ENCODE measurements around the gene UBFD1.
A peak's percentile ranks its signal among the peaks of the same experiment; 100 is the strongest.
"Not testable (repeated sequence)": the region's sequence is repeated elsewhere in the genome, so short reads cannot be mapped to it uniquely, and the experiment has no call there.

UBFD1 gene, protein sequence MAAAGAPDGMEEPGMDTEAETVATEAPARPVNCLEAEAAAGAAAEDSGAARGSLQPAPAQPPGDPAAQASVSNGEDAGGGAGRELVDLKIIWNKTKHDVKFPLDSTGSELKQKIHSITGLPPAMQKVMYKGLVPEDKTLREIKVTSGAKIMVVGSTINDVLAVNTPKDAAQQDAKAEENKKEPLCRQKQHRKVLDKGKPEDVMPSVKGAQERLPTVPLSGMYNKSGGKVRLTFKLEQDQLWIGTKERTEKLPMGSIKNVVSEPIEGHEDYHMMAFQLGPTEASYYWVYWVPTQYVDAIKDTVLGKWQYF

DNA sequence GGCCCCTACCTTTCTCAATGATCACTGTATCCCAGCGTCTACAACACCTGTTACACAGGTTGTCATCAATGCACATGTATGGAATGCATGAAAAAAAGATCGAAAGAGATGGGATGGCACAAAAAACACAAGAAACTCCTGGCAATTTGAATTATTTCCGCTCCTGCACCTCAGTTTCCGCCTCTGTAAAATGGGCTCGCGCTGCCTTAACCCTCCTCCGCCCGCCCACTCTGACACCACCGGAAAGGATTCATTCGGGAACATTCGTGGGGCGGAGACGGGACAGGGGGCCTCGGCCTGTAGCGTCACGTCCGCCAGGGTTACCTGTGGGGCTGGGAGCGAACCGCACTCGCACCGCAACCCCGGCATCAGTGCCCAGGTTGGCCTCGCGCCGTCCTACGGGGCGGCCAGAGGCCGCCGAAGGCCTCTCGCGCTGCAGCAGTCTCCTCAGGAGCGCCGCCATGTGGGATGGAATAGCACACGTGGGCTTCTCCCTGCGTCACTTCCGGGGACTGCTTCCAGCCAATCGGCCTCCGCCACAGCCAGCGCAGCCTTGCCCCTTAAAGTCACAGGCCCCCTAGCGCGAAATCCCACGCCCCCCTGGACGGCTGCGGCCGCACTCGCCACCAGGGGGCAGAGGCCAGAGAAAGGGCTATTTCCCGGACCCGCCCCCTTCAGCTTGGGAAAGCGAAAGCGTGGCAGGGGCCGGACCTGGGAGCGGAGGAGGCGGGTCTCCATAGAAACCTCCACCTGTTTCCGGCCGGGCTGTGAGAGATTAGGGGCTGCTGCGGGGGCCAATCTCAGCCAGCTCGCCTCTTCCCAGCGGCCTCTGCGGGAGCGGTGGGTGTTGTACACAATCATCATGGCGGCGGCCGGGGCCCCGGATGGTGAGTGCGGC, at the start of gene UBFD1, which contains the start of gene EARS2:
UBFD1 (plus strand) TSS at position 847 of the 898 bp plus-strand sequence; CDS start at position 863, 16 bp downstream.
EARS2 (minus strand) TSS at position 470 of the 898 bp plus-strand sequence; CDS start at position 463, 7 bp downstream.
- CTCF ChIA-PET, result interaction anchor here (0.7 to 1.6 kb wide), 6 partner anchors 13 to 139 kb away, joined by 3 to 9 read pairs (median 4); partner anchors contain the start of gene NDUFAB1
- peak within 1 kb of the TSS; percentile 92 for H3K27ac Mint-ChIP-seq
- peak; percentile 97 for DNase-seq
- peak within 1 kb of the TSS; percentile 94 for H3K4me3 Mint-ChIP-seq
- no peaks in the 10 kb centered on the region for H3K9me3 Mint-ChIP-seq
- peaks cover 13% of the 10 kb centered on the region for H3K36me3 Mint-ChIP-seq
- peaks cover 41% of the 10 kb centered on the region for H3K4me1 Mint-ChIP-seq
- no peaks in the 10 kb centered on the region for H3K27me3 Mint-ChIP-seq

DNA sequence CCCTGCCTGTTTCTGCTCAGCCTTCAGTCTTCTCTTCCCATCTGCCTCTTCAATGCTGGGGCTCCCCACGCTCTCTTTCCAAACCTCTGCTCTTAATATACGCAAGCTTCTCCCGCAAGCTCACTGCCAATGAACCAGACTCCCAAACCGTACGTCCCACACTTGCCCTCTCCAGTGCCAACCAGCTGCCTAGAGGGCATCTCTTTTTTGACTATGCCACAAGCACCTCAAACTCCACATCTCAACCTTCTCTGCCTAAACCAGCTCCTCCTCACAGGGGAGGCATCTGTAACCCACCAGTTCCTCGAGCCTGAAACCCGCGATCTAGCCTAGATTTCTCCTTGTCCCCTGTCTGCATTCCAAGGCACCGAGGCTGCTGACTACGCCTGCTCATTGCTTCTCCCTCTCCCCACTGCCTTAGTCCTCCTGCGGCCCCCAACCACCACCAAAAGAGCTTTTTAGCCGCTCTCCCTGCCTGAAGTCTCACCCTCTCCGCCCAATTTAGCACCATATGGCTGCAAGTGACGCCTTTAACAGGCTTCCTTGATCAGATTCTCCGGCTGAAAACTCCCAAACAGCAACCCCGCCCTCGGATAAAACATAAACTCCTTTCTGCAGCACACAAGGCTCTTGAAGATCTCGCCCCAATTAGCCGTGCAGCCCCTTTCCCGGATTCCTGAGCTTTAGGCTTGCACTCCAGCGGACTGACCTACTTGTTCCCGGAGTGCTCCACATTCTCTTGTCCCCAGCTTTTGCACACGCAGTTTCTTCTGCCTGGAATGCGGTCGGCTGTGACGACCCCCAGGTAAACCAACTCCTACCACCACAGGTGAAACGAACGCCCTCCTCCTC, 48.7 kb upstream of the UBFD1 start:
- CTCF ChIA-PET, result interaction anchor here (1.1 kb wide), 1 partner anchor 88 kb away, joined by 3 read pairs; no protein-coding TSS in a partner anchor
- no peak for DNase-seq
- Mint-ChIP-seq H3K27me3 (peaks cover 3% of the 10 kb centered on the region), H3K9me3 (no peaks in the 10 kb centered on the region), H3K36me3 (peaks cover 19% of the 10 kb centered on the region), H3K4me1 (peaks cover 66% of the 10 kb centered on the region), H3K4me3 (peak overlapping the region; percentile 77), H3K27ac (peak overlapping the region; percentile 4)

DNA sequence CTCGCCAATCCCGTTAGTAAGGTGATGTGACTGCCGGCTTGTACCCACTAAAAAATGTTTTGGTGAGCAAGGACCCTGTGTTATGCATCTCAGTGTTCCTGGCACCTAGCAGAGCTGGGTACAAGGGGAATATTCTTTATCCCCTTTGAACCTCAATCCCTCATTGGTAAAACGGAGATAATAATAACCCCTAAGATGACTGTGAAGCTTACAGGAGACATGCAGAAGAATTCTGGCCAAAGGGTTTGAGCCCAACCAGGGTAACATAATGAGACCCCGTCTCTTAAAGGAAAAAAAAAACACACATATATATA, 48.1 kb upstream of the UBFD1 start:
- peaks cover 3% of the 10 kb centered on the region for H3K27me3 Mint-ChIP-seq

DNA sequence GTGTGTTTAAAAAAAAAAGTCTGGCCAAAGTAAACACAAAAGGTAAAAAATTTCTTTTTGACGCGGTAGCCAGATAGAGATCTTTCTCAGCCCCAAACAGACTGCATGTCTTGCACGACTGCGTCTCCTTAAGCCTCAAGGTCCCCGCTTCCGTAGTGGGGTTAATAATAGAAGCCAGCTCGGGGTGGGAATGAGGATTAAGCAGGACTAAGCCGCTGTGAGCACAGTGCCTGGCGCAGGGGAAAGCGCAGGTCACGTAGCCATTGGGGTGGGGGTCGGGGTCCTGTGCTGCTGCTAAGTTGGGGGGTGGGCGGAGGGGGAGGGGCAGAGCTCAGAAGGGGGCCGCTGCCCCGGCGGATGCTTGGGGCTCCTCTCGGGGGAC, 47.8 kb upstream of the UBFD1 start:
- Mint-ChIP-seq H3K4me3 (peak overlapping the region; percentile 77), H3K27ac (peak overlapping the region; percentile 90), H3K27me3 (peaks cover 3% of the 10 kb centered on the region), H3K36me3 (peaks cover 19% of the 10 kb centered on the region), H3K9me3 (no peaks in the 10 kb centered on the region), H3K4me1 (peaks cover 66% of the 10 kb centered on the region)
- CTCF ChIA-PET, result interaction anchor here (0.6 to 1.1 kb wide), 3 partner anchors 33 to 87 kb away, joined by 3 read pairs; no protein-coding TSS in a partner anchor
- peak; percentile 57 for DNase-seq

More for the DNA sequence above, 48.1 kb upstream of the UBFD1 start:
- no peak overlapping the region for H3K27ac Mint-ChIP-seq
- no peak for DNase-seq
- H3K4me3 Mint-ChIP-seq, result peak overlapping the region; percentile 77
- no peaks in the 10 kb centered on the region for H3K9me3 Mint-ChIP-seq
- peaks cover 19% of the 10 kb centered on the region for H3K36me3 Mint-ChIP-seq
- H3K4me1 Mint-ChIP-seq, result peaks cover 66% of the 10 kb centered on the region
- CTCF ChIA-PET, result interaction anchor here (0.6 to 1.1 kb wide), 3 partner anchors 33 to 87 kb away, joined by 3 read pairs; no protein-coding TSS in a partner anchor

DNA sequence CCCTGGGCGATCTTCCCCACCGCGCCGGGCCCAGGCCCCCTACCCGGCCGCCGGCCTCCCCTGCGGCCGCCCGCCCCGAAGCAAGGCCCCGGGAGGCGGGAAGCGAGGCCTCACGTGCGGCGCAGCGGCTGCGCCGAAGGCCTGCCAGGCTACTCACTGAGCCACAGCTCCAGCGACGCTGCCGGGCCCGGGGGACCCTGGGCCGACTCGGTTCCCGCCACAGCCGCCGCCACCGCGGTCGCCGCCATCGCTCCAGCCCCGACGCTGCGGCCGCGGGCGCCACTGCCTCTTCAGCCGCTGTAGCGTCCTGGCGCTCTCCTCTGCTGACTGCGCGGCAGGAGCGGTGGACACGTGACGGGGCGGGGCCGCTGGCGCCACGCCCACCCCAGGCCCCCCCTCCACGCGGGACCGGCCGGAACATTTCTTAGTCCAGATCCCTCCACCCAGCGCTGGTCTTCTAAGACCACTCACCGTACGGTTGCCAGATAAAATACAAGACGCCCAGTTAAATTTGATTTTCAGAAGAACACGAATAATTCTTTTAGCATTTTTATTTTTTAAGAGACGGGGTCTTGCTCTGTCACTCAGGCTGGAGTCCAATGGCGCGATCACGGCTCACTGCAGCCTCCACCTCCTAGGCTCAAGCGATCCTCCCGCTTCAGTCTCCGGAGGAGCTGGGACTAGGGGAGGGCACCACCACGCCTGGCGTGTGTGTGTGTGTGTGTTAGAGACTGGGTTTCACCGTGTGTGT, 47.2 kb upstream of the UBFD1 start, which contains the start of gene GGA2:
GGA2 (minus strand) TSS at position 331 of the 751 bp plus-strand sequence; CDS start at position 248, 83 bp downstream.
- Mint-ChIP-seq H3K9me3 (no peaks in the 10 kb centered on the region), H3K4me3 (peak within 1 kb of the TSS; percentile 77), H3K27me3 (peaks cover 3% of the 10 kb centered on the region), H3K27ac (peak within 1 kb of the TSS; percentile 90), H3K36me3 (peaks cover 19% of the 10 kb centered on the region), H3K4me1 (peaks cover 66% of the 10 kb centered on the region)
- CTCF ChIA-PET, result interaction anchor here (0.7 kb wide), 1 partner anchor 82 kb away, joined by 3 read pairs; no protein-coding TSS in a partner anchor
- peak; percentile 84 for DNase-seq

DNA sequence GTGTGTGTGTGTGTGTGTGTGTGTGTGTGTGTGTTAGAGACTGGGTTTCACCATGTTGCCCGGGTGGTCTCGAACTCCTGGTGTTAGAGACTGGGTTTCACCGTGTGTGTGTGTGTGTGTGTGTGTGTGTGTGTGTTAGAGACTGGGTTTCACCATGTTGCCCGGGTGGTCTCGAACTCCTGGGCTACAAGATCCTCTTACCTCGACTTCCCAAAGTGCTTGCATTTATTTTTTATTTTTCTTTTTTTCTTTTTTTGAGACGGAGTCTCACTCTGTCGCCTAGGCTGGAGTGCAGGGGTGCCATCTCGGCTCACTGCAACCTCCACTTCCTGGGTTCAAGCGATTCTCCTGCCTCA, 46.6 kb upstream of the UBFD1 start:
- peak overlapping the region; percentile 74 for H3K27ac Mint-ChIP-seq
- H3K27me3 Mint-ChIP-seq, CTCF ChIA-PET, DNase-seq, H3K9me3 Mint-ChIP-seq: not testable (repeated sequence)
- H3K4me1 Mint-ChIP-seq, result peaks cover 67% of the 10 kb centered on the region
- H3K4me3 Mint-ChIP-seq, result peak overlapping the region; percentile 75
- peaks cover 21% of the 10 kb centered on the region for H3K36me3 Mint-ChIP-seq

DNA sequence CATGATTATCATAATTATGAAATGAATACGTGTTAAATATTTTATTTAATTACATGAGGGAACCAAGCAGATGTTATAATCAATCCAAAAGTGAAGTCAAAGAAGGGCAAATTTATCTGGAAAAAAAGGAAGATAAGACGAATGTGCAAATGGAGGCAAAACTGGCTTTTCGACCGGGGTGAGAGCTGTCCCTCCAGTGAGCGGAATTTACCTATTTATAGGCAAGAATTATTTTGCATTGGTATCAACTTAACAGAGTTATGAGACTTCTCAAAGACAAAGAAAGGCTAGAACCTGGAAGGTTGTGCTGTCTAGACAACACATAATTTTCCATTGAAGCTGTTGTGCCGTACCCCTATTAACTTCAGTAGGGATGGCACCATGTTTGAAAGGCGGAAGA, 45.8 kb upstream of the UBFD1 start:
- DNase-seq, result no peak

DNA sequence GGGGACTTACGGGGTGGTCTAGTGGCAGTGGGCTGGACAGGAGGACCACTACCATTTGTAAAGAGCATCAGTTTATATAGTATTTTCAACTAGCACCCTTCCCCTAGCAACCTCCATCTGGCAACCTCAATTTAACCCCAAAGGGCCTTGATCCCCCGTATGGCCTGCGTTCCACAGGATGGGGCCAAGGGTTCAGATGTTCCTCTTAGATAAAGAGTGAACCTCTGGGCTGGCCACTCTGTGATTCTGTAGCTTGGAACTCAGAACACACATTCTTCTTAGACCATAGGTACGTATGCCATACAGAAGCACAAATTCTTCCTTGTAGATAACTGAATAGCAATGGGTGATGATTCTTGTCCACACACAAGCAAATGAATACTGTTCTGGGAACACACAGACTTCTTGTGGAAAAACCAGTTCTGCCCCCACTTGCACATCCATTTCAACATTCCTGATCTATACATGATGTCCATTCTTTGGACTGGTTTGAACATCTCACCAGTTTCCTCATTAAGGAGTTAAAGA, 45.3 kb upstream of the UBFD1 start:
- Mint-ChIP-seq H3K36me3 (peaks cover 16% of the 10 kb centered on the region), H3K9me3 (no peaks in the 10 kb centered on the region), H3K4me3 (no peak overlapping the region), H3K27ac (no peak overlapping the region), H3K27me3 (peaks cover 3% of the 10 kb centered on the region), H3K4me1 (peaks cover 65% of the 10 kb centered on the region)
- DNase-seq, result no peak
- CTCF ChIA-PET, result no interaction called here

More for the DNA sequence above, 45.8 kb upstream of the UBFD1 start:
- no peaks in the 10 kb centered on the region for H3K9me3 Mint-ChIP-seq
- H3K4me1 Mint-ChIP-seq, result peaks cover 67% of the 10 kb centered on the region
- H3K27me3 Mint-ChIP-seq, result peaks cover 3% of the 10 kb centered on the region
- peak overlapping the region; percentile 54 for H3K4me3 Mint-ChIP-seq
- H3K36me3 Mint-ChIP-seq, result peaks cover 19% of the 10 kb centered on the region
- CTCF ChIA-PET, result no interaction called here
- no peak overlapping the region for H3K27ac Mint-ChIP-seq

DNA sequence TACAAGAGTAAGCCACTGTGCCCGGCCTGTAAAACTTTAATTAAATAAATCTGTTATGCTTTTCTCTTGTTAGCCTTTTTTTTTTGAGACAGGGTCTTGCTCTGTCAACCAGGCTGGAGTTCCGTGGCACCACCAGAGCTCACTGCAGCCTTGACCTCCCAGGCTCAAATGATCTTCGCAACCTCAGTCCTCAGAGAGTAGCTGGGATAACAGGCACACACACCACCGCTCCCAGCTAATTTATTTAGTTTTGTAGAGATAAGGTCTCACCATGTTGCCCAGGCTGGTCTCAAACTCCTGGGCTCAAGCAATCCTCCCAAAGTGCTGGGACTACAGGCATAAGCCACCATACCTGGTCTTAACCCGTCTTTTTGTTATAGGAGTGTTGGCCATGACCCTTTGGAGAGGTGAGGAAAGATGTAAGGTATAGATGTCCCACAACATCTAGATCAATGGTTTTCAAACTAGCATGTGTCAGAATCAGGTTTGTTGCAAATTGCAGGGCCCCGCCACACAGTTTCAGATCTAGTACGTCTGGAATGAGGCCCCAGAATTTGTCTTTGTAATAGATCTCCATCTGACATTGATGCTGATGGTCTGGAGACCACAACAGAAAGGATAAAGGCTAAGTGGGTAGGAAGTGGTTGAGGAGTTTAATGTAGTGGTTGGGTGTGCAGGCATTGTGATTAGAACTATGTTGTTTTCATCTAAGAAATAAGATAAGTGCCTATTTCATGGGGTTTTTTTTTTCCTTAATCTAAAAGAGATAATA, 43.0 kb upstream of the UBFD1 start:
- peak; percentile 68 for DNase-seq
- H3K27ac Mint-ChIP-seq, result peak overlapping the region; percentile 50
- H3K27me3 Mint-ChIP-seq, result peaks cover 3% of the 10 kb centered on the region
- no peaks in the 10 kb centered on the region for H3K9me3 Mint-ChIP-seq
- CTCF ChIA-PET, result interaction anchor here (0.7 to 1.7 kb wide), 2 partner anchors 10 to 82 kb away, joined by 3 read pairs; no protein-coding TSS in a partner anchor
- peaks cover 9% of the 10 kb centered on the region for H3K36me3 Mint-ChIP-seq
- peak overlapping the region; percentile 9 for H3K4me3 Mint-ChIP-seq
- H3K4me1 Mint-ChIP-seq, result peaks cover 60% of the 10 kb centered on the region

DNA sequence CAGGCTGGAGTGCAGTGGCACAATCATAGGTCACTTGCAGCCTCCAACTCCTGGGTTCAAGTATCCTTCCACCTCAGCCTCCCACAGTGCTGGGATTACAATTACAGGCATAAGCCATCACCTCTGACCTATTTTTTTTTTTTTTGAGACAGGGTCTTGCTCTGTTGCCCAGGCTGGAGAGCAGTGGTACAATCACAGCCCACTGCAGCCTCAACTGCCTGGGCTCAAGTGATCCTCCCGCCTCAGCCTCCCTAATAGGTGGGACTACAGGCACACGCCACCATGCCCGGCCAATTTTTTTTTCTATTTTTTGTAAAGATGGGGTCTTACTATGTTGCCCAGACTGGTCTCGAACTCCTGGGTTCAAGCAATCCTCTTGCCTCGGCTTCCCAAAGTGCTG, 41.6 kb upstream of the UBFD1 start:
- H3K9me3 Mint-ChIP-seq, result no peaks in the 10 kb centered on the region
- H3K4me1 Mint-ChIP-seq, result peaks cover 59% of the 10 kb centered on the region
- no peak overlapping the region for H3K4me3 Mint-ChIP-seq
- peaks cover 9% of the 10 kb centered on the region for H3K36me3 Mint-ChIP-seq
- DNase-seq, result no peak
- H3K27me3 Mint-ChIP-seq, result peaks cover 3% of the 10 kb centered on the region
- CTCF ChIA-PET, result no interaction called here
- peak overlapping the region; percentile 60 for H3K27ac Mint-ChIP-seq

DNA sequence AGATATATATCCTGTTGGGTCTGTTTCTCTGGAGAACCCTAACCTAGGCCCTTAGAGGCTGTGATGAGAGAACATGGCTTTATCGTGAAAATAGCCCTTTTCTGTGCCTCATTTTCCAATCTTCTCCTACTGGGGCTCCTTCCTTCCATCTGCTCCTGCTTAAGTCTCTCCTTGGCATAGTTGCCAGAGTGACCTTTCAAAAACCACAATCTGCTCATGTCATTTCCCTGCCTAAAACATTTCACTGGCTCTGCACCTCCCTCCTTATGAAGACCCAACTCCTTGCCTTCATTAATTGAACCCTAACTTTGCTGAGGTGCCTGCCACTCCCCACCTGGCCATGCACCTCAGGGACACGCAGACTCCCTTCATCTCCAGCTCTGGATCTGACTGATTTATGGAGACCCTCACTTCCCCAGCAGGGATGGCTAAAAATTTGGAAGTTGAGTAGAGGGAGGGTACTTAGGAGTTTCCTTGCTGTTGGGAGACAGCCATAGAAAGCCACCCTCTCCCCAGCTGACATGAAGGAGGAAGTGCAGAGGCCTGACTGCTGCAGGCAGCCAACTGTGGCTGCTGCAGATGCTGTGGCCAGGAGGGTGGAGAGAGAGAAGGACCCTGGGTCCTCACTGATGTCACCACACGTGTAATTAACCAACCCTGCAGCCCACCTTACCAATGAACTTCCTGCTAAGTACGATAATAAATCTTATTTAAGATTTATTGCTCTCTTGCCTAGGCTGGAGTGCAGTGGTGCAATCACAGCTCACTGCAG, 41.0 kb upstream of the UBFD1 start:
- H3K4me1 Mint-ChIP-seq, result peaks cover 55% of the 10 kb centered on the region
- H3K9me3 Mint-ChIP-seq, result no peaks in the 10 kb centered on the region
- no peak for DNase-seq
- CTCF ChIA-PET, result no interaction called here
- peaks cover 10% of the 10 kb centered on the region for H3K36me3 Mint-ChIP-seq
- H3K27ac Mint-ChIP-seq, result peak overlapping the region; percentile 60
- no peak overlapping the region for H3K4me3 Mint-ChIP-seq
- H3K27me3 Mint-ChIP-seq, result peaks cover 3% of the 10 kb centered on the region

DNA sequence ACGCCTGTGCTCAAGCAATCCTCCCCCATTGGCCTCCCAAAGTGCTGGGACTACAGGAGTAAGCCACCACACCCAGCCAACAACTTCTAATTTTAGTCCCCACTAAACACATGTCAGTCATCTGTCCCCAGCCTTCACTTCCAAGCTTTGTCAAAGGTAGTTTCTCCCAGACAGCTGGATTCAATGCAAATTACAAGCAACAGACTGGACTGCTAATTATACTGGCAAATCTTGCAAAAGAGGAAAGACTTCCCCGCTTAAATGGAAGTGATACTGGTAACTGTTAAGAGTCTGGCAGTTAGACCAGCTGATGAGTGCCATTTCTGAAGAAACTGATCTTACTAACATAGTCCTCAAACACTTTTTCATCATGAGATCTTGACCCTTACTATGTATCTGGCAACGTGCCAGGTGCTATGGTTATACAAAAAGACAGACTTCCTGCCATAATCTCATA, 39.1 kb upstream of the UBFD1 start:
- CTCF ChIA-PET, result no interaction called here

More for the DNA sequence above, 39.1 kb upstream of the UBFD1 start:
- H3K27me3 Mint-ChIP-seq, result no peaks in the 10 kb centered on the region
- no peak overlapping the region for H3K4me3 Mint-ChIP-seq
- peaks cover 46% of the 10 kb centered on the region for H3K4me1 Mint-ChIP-seq
- H3K9me3 Mint-ChIP-seq, result no peaks in the 10 kb centered on the region
- H3K27ac Mint-ChIP-seq, result no peak overlapping the region
- peaks cover 19% of the 10 kb centered on the region for H3K36me3 Mint-ChIP-seq
- no peak for DNase-seq
